ENCODE data around the gene DDO.

DNA sequence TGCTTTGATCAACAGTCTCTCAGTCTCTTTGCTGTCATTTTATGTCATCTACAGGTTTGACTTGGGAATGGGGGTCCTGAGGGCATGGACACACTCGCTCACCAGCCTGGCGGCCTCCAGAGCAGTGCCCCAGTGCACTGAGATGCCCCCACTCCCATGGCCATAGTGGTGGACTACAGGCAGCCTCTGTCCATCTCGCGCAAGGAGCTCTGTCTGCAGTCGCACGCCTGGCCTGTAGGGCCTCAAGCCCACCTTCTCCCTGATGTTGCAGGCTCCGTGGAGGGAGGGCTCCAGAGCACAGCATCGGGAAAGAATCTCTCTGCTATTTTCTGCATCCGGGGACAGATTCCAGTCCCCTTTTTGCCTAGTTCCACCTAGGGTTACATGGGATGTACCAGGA, 22.6 kb downstream of the DDO start:
- TF ChIP-seq USF2 (IDR thresholded peaks at IDR 0.05; ENCODE audit: low read length): no peak
- TF ChIP-seq, protein P1, sequence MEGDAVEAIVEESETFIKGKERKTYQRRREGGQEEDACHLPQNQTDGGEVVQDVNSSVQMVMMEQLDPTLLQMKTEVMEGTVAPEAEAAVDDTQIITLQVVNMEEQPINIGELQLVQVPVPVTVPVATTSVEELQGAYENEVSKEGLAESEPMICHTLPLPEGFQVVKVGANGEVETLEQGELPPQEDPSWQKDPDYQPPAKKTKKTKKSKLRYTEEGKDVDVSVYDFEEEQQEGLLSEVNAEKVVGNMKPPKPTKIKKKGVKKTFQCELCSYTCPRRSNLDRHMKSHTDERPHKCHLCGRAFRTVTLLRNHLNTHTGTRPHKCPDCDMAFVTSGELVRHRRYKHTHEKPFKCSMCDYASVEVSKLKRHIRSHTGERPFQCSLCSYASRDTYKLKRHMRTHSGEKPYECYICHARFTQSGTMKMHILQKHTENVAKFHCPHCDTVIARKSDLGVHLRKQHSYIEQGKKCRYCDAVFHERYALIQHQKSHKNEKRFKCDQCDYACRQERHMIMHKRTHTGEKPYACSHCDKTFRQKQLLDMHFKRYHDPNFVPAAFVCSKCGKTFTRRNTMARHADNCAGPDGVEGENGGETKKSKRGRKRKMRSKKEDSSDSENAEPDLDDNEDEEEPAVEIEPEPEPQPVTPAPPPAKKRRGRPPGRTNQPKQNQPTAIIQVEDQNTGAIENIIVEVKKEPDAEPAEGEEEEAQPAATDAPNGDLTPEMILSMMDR (IDR thresholded peaks at IDR 0.05; ENCODE audit: control extremely low read depth in 1 of 3, insufficient read depth in 1 of 3, low read depth in 1 of 3, low read length in 3 of 3): peak; percentile 12 to 38 (median 26); a peak in 2 of 4 replicates
